HepG2 (cell line): ENCODE measurements around the gene TUBB2B. TPM values are rescaled to one million over a fixed set of nuclear protein-coding genes. Genes with fewer than 3 reads are reported as not detected.

Experiments
- ADNP ChIP-seq: sonication (generic); formaldehyde crosslinking; IDR thresholded peaks from 2 replicates; pipeline ENCODE4 v1.4.0; 2020; ENCODE audit warnings: missing genetic modification reagents
- ATRX ChIP-seq: sonication (generic); formaldehyde crosslinking; IDR thresholded peaks from 2 replicates; pipeline ENCODE4 v1.4.0; 2020; ENCODE audit warnings: missing genetic modification reagents, borderline replicate concordance
- IKZF1 ChIP-seq: fragments of 450-650 bp; IDR thresholded peaks from 2 replicates; pipeline ENCODE4 v1.7.1; 2016
- KLF16 ChIP-seq, 2 experiments: sonication (generic) in 1 of 2; formaldehyde crosslinking in 1 of 2; IDR thresholded peaks; 2 replicates each; pipeline versions ENCODE4 v1.6.1 to v1.8.0; 2016 to 2023; ENCODE audit warnings: missing genetic modification reagents in 2 of 2, missing compliant biosample characterization in 1 of 2
- NFATC3 ChIP-seq: sonication (generic); formaldehyde crosslinking; IDR thresholded peaks from 2 replicates; pipeline ENCODE4 v1.5.1; 2020; ENCODE audit warnings: mild to moderate bottlenecking, missing genetic modification reagents
- NFYB ChIP-seq: sonication (generic); formaldehyde crosslinking; IDR thresholded peaks from 2 replicates; pipeline ENCODE4 v1.4.0; 2020; ENCODE audit warnings: missing genetic modification reagents
- POLR2AphosphoS5 ChIP-seq: IDR thresholded peaks from 2 replicates; pipeline ENCODE4 v1.6.1; 2012; ENCODE audit warnings: low read depth, low read length
- PRMT3 ChIP-seq: sonication (generic); formaldehyde crosslinking; IDR thresholded peaks from 2 replicates; pipeline ENCODE4 v1.8.1; 2022; ENCODE audit warnings: low read depth, mild to moderate bottlenecking, moderate library complexity, missing genetic modification reagents, borderline replicate concordance
- SP4 ChIP-seq: sonication (generic); formaldehyde crosslinking; IDR thresholded peaks from 2 replicates; pipeline ENCODE4 v1.8.1; 2023; ENCODE audit warnings: mild to moderate bottlenecking, missing genetic modification reagents
- TGIF2 ChIP-seq: IDR thresholded peaks from 2 replicates; pipeline ENCODE4 v1.6.1; 2016; ENCODE audit warnings: control low read depth, missing compliant biosample characterization
- ZNF263 ChIP-seq: sonication (generic); formaldehyde crosslinking; IDR thresholded peaks from 2 replicates; pipeline ENCODE4 v1.4.0; 2020; ENCODE audit warnings: missing genetic modification reagents
- ZNF484 ChIP-seq: sonication (generic); formaldehyde crosslinking; IDR thresholded peaks from 2 replicates; pipeline ENCODE4 v1.5.1; 2020; ENCODE audit warnings: mild to moderate bottlenecking, low read depth, missing genetic modification reagents, borderline replicate concordance
- ZNF672 ChIP-seq: sonication (generic); formaldehyde crosslinking; IDR thresholded peaks from 2 replicates; pipeline ENCODE4 v1.8.1; 2022; ENCODE audit warnings: missing genetic modification reagents
- ZNF7 ChIP-seq: IDR thresholded peaks from 2 replicates; pipeline ENCODE4 v1.6.1; 2016; ENCODE audit warnings: missing biosample characterization, missing genetic modification reagents
- ZNF790 ChIP-seq: sonication (generic); formaldehyde crosslinking; IDR thresholded peaks from 2 replicates; pipeline ENCODE4 v1.8.0; 2022; ENCODE audit warnings: missing genetic modification reagents, mild to moderate bottlenecking, borderline replicate concordance
- ZNF792 ChIP-seq: IDR thresholded peaks from 2 replicates; pipeline ENCODE4 v1.6.1; 2016
- ZNF816 ChIP-seq: sonication (generic); formaldehyde crosslinking; IDR thresholded peaks from 2 replicates; pipeline ENCODE4 v1.8.0; 2022; ENCODE audit warnings: missing genetic modification reagents, mild to moderate bottlenecking, borderline replicate concordance
- ZSCAN12 ChIP-seq: sonication (generic); formaldehyde crosslinking; IDR thresholded peaks from 2 replicates; pipeline ENCODE4 v1.9.0; 2021; ENCODE audit warnings: mild to moderate bottlenecking, missing genetic modification reagents
- polyA plus RNA-seq, 8 experiments: library from polyadenylated mRNA; depleted of rRNA in 3 of 8; stranded (reverse) in 7 of 8; unstranded in 1 of 8; fragments of >200 nt; fragmentation: Illumina TruSeq in 4 of 8; extraction: Trizol in 4 of 8; gene quantifications; 2 replicates each; pipeline versions ENCODE4 v1.2.1 to v1.2.3, GENCODE V29; 2011 to 2016; ENCODE audit warnings: low read depth in 4 of 8, missing spikeins in 1 of 8, mixed read lengths in 1 of 8; ENCODE audit not compliant: insufficient read depth in 1 of 8
- total RNA-seq, 5 experiments: library from RNA; depleted of rRNA; stranded (reverse); fragments of >200 nt; fragmentation: Illumina TruSeq; extraction: Trizol; gene quantifications; 2 replicates each; pipeline ENCODE4 v1.2.3, GENCODE V29; 2016; ENCODE audit warnings: low read depth in 1 of 5
- TF ChIP-seq, protein P1 (sequence below): sonication (generic); IDR thresholded peaks from 2 replicates; pipeline ENCODE4 v1.6.1; 2016; ENCODE audit warnings: low read depth, borderline replicate concordance
- TF ChIP-seq, protein P2 (sequence below): sonication (generic); formaldehyde crosslinking; IDR thresholded peaks from 2 replicates; pipeline ENCODE4 v1.5.0; 2020; ENCODE audit warnings: mild to moderate bottlenecking, low read depth, missing genetic modification reagents, borderline replicate concordance
- TF ChIP-seq, protein P3 (sequence below): sonication (generic); formaldehyde crosslinking; IDR thresholded peaks from 2 replicates; pipeline ENCODE4 v1.5.0; 2020; ENCODE audit warnings: mild to moderate bottlenecking, missing genetic modification reagents, borderline replicate concordance
- TF ChIP-seq, protein P4 (sequence below): sonication (generic); formaldehyde crosslinking; IDR thresholded peaks from 2 replicates; pipeline ENCODE4 v1.9.0; 2021; ENCODE audit warnings: missing genetic modification reagents, mild to moderate bottlenecking, borderline replicate concordance
- TF ChIP-seq, protein P5 (sequence below): sonication (generic); formaldehyde crosslinking; IDR thresholded peaks from 2 replicates; pipeline ENCODE4 v1.4.0; 2020; ENCODE audit warnings: mild to moderate bottlenecking, missing genetic modification reagents

TUBB2B gene
- total and polyA plus RNA-seq, 2 of the 13 experiments (the other 11 are each of a cell fraction or from before 2014, with no cell fraction given) = 10.3 to 23.6 TPM

DNA sequence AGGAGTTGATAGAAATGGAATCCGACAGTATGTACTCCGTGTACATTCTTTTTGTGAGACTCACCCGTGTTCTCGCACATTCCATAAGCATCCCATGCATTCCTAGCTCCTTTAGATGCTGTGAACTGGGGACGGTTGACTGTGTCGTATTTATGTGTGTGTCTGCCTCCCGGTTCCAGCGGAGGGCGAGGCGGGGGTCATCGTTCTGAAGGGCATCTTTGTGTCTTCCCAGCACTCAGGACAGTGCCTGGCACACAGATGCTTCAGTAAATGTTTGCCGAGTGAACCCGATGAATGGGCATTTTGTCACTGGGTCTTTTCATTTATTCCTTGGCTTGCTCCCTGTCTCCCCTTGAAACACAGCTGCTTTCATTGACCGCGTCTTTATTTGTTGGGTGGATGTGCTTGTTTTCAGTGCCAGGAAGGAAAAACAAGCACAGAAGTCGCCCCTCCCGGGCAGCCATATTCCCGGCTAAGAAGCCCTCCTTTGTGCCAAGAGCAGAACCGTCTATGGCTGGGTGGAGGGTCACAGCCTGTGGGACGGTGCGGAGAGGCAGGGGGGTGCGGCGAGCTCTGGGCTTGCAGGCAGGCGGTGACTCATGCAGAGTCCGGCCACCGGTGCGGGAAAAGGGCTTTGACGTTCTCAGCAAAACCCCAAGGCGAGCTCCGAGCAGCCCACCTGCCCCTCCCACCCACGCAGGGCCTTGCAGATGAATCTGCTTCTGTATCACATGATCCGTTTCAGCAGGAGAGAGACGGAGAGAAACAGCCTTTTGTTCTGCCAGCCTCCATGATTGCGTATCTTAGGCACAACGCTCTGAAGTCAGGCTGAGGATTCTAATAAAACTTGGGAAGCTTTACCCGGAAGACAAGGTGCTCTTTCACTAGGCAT lies 20.0 kb upstream of the TUBB2B start (continued):
- TF ChIP-seq ZNF792 (CRISPR knock-in tag) = no peak
- no peak for TF ChIP-seq NFATC3 (CRISPR knock-in tag)
- no peak for TF ChIP-seq PRMT3 (CRISPR knock-in tag)
- TF ChIP-seq ATRX = no peak
- no peak for TF ChIP-seq ZNF484 (CRISPR knock-in tag)
- TF ChIP-seq ZSCAN12 (CRISPR knock-in tag) = no peak
- no peak for TF ChIP-seq ADNP
- TF ChIP-seq ZNF263 (CRISPR knock-in tag) = 0 out of 2 replicates have a peak, but pooled peaks have one; percentile 38
- TF ChIP-seq, protein P1, sequence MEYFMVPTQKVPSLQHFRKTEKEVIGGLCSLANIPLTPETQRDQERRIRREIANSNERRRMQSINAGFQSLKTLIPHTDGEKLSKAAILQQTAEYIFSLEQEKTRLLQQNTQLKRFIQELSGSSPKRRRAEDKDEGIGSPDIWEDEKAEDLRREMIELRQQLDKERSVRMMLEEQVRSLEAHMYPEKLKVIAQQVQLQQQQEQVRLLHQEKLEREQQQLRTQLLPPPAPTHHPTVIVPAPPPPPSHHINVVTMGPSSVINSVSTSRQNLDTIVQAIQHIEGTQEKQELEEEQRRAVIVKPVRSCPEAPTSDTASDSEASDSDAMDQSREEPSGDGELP = peak; percentile 23; the same call in 1 of the 2 replicates
- TF ChIP-seq, protein P2, sequence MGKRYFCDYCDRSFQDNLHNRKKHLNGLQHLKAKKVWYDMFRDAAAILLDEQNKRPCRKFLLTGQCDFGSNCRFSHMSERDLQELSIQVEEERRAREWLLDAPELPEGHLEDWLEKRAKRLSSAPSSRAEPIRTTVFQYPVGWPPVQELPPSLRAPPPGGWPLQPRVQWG (CRISPR knock-in tag) = no peak
- TF ChIP-seq, protein P3, sequence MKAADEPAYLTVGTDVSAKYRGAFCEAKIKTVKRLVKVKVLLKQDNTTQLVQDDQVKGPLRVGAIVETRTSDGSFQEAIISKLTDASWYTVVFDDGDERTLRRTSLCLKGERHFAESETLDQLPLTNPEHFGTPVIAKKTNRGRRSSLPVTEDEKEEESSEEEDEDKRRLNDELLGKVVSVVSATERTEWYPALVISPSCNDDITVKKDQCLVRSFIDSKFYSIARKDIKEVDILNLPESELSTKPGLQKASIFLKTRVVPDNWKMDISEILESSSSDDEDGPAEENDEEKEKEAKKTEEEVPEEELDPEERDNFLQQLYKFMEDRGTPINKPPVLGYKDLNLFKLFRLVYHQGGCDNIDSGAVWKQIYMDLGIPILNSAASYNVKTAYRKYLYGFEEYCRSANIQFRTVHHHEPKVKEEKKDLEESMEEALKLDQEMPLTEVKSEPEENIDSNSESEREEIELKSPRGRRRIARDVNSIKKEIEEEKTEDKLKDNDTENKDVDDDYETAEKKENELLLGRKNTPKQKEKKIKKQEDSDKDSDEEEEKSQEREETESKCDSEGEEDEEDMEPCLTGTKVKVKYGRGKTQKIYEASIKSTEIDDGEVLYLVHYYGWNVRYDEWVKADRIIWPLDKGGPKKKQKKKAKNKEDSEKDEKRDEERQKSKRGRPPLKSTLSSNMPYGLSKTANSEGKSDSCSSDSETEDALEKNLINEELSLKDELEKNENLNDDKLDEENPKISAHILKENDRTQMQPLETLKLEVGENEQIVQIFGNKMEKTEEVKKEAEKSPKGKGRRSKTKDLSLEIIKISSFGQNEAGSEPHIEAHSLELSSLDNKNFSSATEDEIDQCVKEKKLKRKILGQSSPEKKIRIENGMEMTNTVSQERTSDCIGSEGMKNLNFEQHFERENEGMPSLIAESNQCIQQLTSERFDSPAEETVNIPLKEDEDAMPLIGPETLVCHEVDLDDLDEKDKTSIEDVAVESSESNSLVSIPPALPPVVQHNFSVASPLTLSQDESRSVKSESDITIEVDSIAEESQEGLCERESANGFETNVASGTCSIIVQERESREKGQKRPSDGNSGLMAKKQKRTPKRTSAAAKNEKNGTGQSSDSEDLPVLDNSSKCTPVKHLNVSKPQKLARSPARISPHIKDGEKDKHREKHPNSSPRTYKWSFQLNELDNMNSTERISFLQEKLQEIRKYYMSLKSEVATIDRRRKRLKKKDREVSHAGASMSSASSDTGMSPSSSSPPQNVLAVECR (CRISPR knock-in tag) = no peak; the same call in 1 of the 2 replicates
- TF ChIP-seq, protein P4, sequence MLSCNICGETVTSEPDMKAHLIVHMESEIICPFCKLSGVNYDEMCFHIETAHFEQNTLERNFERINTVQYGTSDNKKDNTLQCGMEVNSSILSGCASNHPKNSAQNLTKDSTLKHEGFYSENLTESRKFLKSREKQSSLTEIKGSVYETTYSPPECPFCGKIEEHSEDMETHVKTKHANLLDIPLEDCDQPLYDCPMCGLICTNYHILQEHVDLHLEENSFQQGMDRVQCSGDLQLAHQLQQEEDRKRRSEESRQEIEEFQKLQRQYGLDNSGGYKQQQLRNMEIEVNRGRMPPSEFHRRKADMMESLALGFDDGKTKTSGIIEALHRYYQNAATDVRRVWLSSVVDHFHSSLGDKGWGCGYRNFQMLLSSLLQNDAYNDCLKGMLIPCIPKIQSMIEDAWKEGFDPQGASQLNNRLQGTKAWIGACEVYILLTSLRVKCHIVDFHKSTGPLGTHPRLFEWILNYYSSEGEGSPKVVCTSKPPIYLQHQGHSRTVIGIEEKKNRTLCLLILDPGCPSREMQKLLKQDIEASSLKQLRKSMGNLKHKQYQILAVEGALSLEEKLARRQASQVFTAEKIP (CRISPR knock-in tag) = no peak
- no peak for TF ChIP-seq ZNF790
- TF ChIP-seq, protein P5, sequence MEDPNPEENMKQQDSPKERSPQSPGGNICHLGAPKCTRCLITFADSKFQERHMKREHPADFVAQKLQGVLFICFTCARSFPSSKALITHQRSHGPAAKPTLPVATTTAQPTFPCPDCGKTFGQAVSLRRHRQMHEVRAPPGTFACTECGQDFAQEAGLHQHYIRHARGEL (CRISPR knock-in tag) = no peak
- TF ChIP-seq ZNF672 (CRISPR knock-in tag) = no peak
- no peak for TF ChIP-seq NFYB (CRISPR knock-in tag)
- no peak for TF ChIP-seq TGIF2 (CRISPR knock-in tag)
- TF ChIP-seq IKZF1 = no peak
- no peak for TF ChIP-seq ZNF816 (CRISPR knock-in tag)
- TF ChIP-seq ZNF7 = no peak
- TF ChIP-seq KLF16 (CRISPR knock-in tag; IDR thresholded peaks at IDR 0.05) = peak in 1 of 2 experiments; percentile 27; a peak in 1 of 4 replicates
- no peak for TF ChIP-seq POLR2AphosphoS5
- TF ChIP-seq SP4 (CRISPR knock-in tag) = peak; percentile 72
